HG02981 (cell line): Measurements from ENCODE around the gene HDHD5.

ENCODE experiments used
- ATAC-seq: cut with Tn5 transposase; IDR thresholded peaks from one replicate; pipeline ENCODE4 v1.9.1; 2021; ENCODE audit warnings: mild to moderate bottlenecking, moderate library complexity; ENCODE audit not compliant: unreplicated experiment

HDHD5 gene

DNA sequence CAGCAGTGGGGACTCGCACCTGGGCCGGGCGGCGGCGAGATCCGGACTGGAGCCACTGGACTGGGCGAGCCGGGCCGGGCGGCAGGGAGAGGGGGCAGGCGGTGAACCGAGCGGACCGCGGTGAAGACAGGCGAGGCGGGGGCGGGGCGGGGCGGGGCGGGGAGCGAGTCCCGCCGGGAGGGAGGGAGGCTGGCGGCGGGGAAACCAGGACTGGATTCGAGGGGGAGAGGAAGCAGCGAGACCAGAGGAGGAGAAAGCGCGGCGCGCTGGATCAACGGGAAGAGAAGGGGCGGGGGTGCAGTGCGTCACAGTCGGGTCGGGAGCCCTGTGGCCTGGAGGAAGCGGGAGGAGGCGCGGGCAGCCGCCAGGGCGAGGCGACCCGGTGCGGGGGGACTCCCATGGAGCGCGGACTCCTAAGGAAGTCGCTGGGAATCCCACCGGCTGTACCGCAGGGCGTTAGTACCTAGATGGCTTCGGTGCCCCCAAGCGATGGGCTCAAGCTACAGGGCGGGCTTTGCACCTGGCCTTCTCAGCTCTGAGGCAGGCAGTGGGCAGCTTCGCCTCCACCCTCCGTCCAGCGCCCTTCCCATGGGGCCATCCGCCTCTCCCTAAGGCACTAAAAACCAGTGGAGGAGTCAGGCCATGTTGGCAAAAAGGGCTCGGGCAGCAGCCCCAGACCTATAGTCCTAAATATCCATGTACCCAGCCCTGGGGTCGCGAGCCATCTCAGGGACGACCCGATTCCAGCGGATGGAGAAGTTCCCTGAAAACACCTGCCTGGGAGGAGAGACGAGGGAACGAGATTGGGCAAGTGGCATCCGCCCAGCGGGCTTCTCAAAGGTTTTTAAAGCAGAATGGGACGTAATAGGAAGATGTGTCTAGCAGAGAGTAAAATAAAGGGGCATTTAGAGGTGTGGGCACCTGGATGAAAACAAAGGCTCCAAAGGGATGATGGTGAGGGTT is 37.6 kb downstream of the HDHD5 start, which contains the start of gene TMEM121B:
Gene TMEM121B (minus strand): TSS at position 128 of the 963 bp plus-strand sequence. CDS start 233 bp downstream, outside the sequence.
- no peak for ATAC-seq

DNA sequence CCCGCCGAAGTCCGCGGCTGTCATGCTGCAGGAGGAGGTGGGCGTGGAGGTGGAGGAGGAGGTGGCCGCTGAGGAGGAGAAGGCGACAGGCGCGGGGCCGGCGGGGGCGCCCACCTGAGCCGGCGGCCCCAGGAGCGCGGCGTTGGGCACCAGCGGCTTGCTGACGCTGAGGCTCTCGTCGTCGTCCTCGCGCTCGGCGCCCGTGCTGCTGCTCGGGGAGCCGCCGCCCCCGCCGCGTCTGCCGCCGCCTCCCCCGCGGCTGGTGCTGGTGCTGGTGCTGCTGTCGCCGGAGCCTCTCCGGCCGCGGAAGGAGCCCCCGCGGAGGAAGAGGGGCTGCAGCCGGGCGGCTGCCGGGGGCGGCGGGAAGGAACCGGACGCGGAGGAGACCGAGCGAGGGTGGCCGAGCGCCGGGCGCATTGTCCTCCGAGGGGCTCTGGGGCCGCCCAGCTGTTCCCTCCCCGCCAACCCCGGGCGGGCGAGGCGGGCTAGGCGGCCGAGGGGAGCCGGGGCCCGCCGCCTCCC is 38.3 kb downstream of the HDHD5 start:
- no peak for ATAC-seq

DNA sequence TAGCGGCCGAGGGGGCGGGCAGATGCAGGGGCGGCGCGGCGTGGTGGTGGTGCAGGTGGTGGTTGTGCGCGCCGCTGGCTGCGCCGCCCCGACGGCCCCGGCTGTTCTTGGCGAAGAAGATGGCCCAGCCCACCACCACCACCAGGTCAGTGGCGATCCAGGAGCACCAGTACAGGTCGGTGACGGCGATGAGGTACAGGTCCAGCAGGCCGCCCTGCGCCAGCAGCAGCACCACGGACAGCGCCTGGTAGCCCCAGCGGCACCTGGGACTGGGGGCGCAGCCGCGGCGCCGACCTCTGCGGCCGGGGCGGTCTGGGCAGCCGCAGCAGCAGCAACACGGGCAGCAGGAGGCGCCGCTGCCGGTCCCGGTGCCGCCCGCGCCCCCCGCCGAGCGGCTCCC is 38.8 kb downstream of the HDHD5 start:
- no peak for ATAC-seq

DNA sequence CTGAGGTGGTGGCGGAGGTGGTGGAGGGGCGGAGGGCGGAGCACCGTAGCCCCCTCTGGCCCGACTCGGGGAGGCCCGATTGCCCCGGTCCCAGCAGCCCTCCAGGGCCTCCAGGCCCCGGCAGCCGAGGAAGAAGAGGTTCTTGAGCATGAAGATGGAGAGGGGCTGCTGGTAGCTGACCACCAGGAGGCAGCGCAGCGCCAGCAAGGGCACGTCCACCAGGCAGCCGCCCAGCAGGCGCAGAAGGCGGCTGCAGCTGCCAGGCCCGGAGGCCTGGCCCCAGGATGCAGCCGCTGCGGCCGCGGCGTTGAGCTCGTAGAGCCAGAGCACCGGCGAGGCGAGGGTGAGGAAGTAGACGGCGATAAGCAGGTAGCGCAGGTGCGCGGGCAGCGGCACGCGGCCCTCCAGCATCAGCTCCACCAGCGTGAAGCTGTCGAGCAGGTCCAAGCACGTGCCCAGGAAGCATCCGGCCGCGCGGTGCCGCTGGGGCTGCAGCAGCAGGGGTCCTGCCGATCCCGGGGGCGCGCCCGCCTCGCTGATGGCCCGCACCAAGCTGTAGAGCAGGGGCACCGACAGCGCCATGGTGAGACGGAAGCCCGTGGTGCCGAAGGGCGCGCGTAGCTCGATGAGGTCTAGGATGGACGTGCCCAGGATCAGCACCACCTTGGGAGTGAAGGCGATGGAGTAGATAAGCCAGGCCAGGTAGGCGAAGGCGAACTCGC is 39.4 kb downstream of the HDHD5 start:
- no peak for ATAC-seq

DNA sequence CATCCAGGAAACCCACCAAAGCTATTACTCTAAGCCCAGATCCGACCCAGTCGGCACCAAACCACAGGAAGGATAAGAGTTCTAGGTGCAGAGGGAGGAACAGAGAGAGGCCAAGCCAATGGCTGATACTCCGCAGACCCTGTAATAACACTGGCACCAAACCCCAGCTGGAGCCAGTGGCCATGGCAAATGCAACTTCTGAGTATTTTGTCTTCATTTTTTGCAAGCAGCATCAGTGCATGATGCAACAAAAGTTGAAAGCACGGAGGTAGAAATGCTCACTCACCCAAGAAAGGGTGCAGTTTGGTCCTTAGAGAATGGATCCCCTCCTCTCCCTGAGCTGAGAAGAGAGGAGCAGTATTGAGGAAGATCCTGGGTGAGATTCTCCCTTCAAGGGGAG is 40.7 kb downstream of the HDHD5 start:
- ATAC-seq, result no peak

DNA sequence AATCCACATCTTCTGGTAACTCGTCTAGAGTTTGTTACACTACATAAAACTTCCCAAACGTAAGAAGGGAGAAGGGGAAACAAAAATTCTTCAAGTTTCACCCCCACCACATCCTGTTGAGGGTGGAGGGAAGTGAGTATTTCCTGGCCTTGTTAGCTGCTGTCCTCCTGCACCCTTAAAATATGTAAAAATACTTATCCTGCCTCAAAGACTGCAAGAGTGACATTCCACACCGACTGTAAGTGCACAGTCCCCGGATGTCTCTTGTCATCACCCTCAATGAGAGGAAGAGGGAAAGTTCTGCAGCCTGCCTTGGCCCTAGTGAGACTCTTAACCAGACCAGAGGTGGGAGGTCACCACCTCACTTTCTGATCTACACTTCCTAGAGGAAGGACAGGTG is 41.2 kb downstream of the HDHD5 start:
- ATAC-seq, result no peak

DNA sequence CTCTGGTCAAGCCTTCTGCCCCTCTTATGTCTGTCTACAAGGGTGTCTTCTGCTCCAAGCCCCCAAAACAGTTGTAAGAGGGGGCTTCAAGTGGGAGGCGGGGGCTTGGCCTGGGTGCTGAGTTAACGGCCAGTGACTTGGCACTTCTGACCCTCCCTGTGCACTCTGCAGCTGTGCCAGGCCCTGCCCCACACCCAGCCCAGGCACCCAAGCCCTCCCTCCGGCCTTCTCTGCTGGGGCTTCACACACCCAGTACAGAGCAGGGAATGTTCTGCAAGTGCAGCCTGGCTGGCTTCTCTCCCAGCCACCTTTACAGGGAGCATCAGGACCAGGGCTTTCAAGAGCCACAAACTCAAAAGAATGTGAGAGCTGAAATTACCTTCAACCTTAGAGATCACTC is 41.7 kb downstream of the HDHD5 start:
- ATAC-seq, result no peak

DNA sequence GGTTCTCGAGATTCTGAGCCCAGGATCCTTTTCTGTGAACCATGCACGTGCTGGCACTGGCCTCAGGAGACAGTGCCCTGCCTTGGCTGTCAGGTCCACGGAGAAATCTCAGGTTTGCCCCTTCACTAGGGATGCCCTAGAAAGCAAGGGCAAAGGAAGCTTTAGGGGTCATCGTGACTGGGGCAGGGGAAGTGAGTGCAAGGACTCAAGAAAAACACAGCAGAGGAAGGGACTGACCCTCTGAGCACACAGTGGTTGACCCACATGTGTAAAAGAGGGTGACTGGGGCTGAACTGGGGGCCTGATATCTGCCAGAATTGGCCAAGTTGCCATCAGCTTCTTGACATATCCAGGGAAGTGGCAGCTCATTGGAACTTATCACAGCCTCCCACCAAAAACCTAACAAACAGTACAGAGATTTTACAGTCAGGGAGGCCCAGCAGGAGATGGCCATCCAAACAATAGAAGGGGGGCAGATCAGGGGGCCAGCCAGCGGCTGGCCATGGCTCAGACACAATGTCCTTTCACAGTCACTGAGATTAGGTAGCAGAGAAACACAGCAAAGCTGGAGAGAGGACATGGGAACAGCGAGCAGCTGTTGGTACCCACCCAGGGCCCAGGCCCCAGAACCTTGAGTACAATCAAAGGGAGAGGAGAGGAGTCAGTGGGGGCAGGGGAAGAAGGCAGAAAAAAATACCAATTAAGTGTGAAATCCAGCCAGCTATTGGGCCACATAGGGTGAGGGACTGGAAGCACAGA is 42.3 kb downstream of the HDHD5 start:
- ATAC-seq, result no peak

DNA sequence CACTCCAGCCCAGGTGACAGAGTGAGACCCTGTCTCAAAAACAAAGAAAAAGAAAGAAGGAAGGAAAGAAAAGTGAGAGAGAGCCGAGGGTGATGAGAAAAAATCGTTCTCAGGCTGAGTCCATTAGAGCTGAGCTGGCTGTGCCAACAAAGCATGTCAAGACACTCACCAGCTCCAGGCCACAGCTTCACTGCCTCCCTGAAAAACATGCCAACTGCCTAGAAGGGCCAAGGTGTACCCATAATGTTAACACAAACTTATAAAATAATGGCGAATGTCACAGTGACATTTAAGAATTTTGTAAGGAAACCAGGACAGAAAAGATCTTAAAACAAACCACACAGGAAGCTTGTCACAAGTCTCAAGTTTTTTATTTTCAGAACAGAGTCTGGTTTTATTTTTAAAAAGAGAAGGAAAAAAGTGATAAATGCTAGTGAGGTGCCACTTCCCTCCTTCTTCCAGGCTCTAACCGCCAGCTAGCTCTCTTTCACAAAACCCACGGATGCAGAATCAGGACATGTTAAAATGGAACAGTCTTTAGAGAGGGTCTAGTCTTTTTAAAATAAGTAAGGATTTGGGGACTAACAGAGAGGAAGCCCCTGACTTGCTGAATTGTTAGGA is 43.0 kb downstream of the HDHD5 start:
- ATAC-seq, result no peak

DNA sequence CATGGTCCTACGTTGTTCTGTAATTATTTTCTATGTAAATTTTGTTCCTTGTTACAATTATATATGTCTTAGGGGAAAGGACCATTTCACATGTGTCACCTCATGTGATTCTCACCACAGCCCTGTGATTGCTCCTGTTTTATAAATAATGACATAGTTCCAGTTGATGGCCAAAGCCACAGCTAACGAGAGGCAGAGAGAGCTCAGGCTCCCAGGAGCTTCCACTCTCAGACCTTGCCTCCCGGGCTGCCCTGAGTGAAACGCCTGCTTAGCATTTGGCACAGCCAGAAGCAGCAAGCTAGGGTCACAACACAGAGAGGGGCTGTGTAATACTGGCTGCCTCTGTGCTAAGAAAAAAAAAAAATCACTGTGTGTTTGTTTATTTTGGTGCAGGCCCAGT is 43.8 kb downstream of the HDHD5 start:
- ATAC-seq, result no peak

DNA sequence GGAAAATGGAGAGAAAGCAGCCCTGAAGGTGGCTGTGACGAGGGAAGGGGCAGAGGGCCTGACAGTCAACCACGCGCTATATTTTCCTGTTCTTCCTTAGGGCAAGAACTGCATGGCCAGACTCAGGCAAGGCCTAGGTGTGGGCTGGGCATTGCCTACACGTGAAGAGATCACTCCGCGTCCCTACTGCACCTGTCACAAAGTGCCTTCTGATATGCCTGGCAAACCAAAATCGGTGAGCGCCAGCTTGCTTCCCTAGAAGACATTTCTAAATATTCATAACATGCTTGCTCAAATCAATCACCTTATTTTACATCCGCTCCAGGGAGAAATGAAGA is 44.2 kb downstream of the HDHD5 start:
- ATAC-seq, result no peak

DNA sequence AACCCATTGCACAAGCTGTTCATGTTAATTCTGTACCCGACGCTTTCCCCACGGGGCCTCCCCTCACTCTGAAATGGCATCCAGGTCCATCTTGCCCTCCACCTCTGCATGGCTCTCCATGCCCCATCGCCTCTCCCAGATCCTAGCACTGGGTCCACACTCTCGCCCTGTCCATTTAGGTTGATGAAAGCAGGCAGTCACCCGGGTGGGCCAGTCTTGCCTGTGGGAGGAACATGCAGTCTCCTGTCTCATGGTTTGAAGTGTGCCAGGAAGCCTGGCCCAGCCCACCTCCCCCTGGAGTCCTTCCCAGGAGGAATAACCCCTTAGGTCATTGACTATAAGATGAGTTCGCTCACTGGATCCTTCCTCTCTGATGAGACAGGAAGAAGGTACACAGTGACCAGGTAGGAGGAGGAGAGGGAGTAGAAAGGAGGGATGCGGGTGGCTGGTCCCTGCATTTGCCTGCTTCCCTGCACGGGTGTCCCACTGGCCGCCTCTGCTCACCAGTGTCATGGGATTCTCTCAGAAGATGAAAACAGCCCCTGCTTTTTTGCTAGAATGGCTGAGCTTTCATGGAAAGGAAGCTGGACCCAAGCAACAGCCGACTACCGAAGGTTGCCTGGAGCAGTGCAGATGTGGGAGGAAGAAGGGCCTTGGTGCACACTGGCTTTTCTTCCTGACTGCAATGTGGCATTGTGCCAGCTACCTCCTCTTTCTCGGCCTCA is 44.7 kb downstream of the HDHD5 start:
- no peak for ATAC-seq

DNA sequence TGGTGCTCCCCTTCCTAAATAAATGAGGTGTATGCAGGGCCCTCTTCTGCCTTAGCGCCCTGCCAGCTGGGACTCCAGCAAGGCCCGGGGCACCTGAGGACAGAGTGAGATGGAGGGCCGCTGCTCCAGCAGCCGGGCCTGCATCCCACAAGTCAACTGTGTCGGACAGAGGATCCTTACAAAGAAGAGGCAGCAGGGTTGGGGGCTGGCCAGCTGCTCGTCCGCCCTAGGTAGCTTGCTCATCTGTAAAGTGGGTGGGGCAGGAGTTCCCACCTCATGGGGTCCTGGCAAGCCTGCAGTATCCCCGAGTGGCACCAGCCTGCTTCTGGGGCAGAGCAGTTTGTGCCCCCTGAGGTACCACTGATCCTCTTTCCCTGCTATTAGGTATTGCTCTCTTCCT is 45.5 kb downstream of the HDHD5 start:
- no peak for ATAC-seq

DNA sequence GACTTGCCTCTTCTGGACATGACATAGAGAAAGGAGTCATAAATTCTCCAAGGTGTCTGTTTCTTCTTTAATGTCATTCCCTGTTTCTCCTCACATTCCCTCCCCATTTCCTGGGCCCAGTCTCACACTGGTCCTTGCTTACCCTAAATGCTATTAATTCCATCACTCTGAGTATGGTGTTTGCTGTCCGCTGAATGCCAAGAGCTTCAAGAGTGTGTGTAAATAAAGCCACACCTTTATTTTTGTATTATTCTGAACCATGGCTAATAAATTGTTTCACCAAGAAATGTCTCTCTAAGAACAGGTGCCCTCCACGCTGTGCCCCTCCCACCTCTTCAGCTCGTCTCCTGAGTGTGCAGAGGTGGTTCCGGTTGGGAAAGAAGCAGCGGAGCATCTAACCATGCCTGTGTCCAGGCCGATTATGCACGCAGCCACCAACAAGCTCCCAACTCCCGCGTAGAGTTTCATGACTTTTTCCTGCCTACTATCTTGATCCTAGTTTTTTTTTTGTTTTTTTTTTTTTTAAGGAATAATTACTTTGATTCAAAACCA is 46.5 kb downstream of the HDHD5 start:
- ATAC-seq, result no peak

DNA sequence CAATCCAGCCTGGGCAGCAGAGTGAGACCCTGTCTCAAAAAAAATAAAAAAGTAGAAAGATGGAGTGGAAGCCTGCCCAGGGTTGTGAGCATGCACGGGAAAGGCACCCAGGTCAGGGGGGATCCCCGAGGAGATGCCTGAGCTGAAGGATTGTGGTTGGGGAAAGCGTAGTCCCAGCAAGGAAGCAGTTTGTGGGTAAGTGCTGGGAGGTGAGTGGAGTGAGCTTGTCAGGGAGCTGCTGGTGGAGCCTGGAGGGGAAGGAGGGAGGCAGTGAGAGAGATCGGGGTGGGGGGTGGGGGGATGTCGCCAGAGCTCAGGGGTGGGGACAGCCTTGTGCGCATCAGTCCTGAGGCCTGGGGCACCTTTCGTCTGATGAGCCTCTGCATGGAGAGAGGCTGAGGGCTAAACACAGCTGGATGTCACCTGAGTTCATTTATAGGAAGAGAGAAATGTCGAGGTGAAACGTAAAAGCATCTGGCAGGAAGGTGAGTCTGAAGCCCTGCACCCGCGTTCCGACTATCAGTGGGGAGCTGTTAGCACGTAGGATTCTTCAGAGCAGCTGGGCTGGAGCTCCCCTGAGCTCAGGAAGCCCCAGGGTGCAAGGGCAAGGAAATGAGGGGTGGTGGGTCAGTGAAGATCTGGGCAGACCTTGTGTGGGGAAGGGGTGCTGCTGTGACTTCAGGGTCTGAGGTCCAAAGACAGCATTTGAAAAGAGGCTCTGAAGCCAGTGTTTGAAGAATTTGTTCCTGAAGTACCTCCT is 48.1 kb downstream of the HDHD5 start:
- no peak for ATAC-seq

DNA sequence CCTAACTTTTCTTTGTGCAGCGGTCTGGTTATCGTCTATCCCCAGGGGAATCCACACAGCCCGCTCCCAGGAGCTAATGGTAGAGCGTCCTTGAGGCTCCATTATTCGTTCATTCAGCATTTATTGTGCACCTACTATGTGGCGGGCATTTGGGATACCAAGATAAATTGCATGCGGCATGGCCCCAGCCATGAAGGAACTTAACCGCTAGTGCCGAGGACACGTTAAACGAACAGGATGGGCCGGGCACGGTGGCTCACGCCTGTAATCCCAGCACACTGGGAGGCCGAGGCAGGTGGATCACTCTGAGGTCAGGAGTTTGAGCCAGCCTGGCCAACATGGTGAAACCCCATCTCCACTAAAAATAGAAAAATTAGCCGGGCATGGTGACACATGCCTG is 49.1 kb downstream of the HDHD5 start:
- ATAC-seq, result no peak

DNA sequence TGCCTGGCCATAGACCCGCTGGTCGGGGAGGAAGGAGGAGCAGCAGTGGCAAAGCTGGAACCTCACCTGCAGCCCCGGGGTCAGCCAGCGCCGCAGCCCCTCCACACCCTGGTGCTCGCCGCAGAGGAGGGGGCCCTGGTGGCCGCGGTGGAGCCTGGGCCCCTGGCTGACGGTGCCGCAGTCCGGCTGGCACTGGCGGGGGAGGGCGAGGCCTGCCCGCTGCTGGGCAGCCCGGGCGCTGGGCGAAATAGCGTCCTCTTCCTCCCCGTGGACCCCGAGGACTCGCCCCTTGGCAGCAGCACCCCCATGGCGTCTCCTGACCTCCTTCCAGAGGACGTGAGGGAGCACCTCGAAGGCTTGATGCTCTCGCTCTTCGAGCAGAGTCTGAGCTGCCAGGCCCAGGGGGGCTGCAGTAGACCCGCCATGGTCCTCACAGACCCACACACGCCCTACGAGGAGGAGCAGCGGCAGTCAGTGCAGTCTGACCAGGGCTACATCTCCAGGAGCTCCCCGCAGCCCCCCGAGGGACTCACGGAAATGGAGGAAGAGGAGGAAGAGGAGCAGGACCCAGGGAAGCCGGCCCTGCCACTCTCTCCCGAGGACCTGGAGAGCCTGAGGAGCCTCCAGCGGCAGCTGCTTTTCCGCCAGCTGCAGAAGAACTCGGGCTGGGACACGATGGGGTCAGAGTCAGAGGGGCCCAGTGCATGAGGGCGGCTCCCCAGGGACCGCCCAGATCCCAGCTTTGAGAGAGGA is 49.8 kb downstream of the HDHD5 start:
- ATAC-seq, result no peak
